T-helper 9 cell (primary cell): Measurements from ENCODE around the gene SESN3.
"Not testable (repeated sequence)": the region's sequence is repeated elsewhere in the genome, so short reads cannot be mapped to it uniquely, and the experiment has no call there.

Experiments used
- DNase-seq: peaks from one replicate; pipeline ENCODE4 v3.0.0-alpha.2; 2020

SESN3 gene

GRCh38 chr11:95150956-95151684 is 79.9 kb downstream of the SESN3 start:
- DNase-seq: peak; percentile 82

GRCh38 chr11:95149651-95150364 is 81.2 kb downstream of the SESN3 start:
- no peak for DNase-seq

DNA sequence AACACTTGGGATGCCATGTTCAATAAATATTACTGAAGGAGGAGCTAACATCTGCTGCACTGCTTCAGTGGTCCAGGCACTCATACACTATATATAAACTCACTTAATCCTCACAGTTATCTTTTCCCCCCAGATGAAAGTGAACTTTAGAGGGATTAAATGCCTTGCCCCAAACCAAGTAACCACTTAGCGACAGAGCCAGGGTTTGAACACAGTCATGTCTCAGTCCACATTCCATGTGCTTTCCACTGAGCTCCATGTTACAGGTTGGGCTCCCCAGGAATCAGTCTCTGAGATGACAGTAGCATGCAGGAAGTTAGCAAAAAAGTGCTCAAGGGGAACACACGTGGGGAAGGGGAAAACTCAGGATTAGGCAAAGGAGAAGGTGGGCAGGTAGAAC is 82.1 kb downstream of the SESN3 start:
- no peak for DNase-seq

DNA sequence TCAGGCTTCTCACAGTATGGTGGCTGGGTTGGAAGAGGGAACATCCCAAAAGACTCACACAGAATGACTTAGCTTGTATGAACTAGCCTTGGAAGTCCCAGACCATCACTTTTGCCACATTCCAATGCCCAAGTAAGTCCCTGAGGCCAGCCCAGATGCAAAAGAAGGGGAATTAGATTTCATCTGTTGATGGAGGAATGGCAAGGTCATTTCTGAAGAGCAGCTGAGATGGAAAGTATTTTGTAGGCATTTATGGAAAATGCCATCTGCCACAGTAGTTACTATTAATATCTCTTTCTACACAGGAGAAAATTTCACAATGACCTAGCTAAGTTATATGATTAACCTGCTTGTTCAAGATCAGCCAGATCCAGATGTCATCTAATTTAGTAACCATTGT is 82.6 kb downstream of the SESN3 start:
- no peak for DNase-seq

- DNase-seq: no peak
Observed at GRCh38 chr11:95147364-95147905, 83.6 kb downstream of the SESN3 start.

- no peak for DNase-seq
Observed at GRCh38 chr11:95145430-95146060, 85.5 kb downstream of the SESN3 start.

- no peak for DNase-seq
Observed at GRCh38 chr11:95144313-95145235, 86.4 kb downstream of the SESN3 start.

DNA sequence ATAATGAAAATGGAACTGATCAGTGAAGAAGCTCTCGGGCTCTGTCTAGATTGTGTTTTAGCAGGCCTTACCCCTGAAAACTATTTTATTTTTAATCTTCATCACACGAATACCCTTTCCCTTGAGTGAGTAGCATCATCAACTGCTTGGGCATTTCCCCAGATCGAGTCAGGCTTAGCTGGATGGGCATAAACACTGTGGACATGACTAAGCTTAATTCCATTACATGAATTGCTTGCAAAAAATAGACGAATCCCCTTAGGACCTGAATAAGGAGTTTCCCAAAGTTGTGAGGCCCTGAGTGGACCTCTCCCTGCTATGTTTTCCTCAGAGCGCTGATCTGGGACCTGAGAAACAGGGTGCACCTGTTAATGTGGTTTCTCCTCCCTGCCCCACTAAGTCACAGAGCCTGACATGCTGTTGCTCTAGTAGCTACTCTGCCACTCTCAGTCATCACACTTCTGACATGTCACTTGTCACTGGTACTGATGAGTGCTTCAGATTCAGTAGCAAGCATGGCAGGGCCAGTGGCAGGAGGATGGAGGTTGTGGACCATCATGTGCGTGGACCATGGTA is 87.8 kb downstream of the SESN3 start:
- no peak for DNase-seq

DNA sequence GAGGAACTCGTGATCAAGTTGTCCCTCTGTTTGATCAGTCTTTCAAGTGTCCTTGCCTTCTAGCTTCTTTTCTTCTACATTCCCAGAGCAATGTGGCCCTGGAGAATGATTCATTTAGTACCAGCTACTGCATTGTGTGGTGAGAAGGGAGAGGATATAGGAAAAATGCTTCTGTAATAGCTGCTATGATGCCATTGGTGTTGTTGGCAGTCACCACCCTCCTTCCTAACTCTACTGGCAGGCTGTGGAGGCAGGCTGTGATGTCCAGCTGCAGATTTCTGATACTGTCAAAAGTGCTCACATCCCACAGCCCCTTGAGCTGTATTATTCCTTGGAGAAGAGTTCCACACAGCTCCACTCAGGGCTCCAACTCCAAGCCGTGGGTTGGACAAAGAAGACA is 88.6 kb downstream of the SESN3 start:
- no peak for DNase-seq

GRCh38 chr11:95140397-95141033 is 90.5 kb downstream of the SESN3 start:
- DNase-seq: no peak

- no peak for DNase-seq
Observed at GRCh38 chr11:95138448-95138847, 92.6 kb downstream of the SESN3 start.

GRCh38 chr11:95137299-95137698 is 93.7 kb downstream of the SESN3 start:
- no peak for DNase-seq

DNA sequence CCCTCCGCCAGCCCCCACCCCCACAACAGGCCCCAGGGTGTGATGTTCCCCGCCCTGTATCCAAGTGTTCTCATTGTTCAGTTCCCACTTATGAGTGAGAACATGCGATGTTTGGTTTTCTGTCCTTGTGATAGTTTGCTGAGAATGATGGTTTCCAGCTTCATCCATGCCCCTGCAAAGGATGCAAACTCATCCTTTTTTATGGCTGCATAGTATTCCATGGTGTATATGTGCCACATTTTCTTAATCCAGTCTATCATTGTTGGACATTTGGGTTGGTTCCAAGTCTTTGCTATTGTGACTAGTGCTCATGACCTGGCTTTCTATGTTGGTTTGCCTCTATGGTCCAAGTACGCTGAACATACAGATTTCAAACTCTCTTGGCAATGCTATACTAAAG is 94.3 kb downstream of the SESN3 start:
- not testable (repeated sequence) for DNase-seq

DNA sequence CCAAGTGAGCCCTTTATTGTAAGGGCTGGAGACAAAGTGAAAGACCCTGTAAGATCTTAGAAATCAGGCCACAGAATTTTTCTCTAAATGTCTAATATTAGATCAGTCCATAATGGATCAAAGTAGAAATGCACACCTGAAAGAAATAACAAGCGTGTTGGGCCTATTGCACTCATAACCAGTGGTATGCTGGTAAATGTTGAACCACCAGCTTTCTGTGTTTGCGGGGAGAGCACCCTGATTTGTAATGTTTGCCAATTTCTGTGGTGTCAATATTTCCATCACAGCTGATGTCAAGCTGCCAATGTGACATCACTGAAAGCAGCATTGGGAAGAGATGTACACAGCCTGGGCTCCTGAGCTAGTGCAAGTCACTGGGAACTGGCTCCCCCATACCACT is 95.1 kb downstream of the SESN3 start:
- DNase-seq: no peak

GRCh38 chr11:95135155-95135554 is 95.8 kb downstream of the SESN3 start:
- DNase-seq: no peak

DNA sequence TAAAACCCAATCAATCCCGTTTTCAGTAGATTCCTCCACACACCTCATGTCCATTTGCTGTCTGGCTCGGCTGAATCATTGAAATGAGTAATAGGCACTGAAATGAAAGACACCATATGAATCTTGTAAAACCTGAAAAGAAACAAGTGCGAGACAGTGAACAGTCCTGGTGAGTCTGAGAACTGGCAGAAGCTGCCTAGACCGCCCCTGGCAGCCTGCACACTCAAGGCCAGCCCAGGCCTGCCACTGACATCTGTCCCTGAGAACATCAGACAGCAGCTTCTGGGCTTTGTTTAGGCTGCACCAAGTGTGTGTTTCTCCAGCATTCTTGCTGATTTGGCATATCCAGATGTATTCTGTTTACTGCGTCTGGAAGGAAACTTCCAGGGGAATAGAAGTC is 96.5 kb downstream of the SESN3 start:
- DNase-seq: no peak

DNA sequence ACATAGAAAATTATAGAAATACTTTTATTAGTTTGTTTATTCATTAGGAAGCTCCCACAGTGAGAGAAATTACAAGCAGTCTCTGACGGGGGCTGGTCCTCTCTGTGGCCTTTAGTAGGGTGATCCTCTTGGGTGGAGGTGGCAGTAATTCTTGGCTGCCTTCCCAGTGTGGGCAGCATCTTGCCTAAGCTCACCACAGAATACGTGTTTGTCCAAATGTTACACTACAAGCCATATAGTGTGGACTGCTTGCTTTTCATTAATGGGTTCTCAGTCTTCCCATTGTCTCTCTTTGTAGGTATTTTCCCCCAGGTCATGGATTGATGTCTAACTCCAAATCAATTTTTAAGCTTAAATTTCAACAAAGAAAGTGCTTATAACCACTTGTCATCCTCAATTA is 98.0 kb downstream of the SESN3 start:
- DNase-seq: no peak

GRCh38 chr11:95128602-95129001 is 102.4 kb downstream of the SESN3 start:
- no peak for DNase-seq

DNA sequence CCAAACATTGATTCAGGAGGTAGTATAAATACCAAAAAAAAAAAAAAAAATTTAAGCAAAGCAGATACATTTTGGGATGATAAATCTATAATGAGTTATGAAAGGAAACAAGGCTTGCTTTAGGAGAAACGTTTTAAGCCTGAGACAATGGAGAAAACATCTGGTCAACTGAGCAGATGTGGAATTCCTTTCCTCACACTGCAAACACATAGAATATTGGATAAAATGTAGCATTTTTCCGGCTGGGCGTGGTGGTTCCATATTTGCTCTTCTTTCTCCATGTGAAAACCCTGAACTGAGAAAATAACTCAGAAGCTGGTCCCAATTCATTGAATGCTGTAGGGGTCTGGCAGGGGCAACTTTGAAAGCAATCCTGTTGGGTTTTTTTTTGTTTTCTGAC is 107.4 kb downstream of the SESN3 start:
- DNase-seq: no peak

DNA sequence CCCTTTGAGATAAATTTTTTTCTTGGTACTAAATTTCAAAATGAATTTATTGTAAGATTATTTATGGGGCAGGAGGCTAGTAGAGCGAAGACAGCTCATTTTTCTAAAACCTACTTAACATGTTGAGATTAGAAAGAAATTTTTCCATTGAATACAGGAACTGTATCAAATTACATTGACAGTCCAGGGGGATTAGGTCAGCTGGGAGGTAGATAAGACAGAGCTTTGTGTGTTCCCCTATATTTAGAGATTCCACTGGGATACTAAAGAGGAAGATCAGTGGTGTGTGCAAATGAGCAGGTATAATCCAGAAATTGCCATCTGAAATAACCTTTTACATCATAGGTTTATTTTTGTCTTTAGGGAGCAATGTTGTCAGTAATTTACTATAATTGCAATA is 109.3 kb downstream of the SESN3 start:
- DNase-seq: no peak

- DNase-seq: no peak
Observed at GRCh38 chr11:95119361-95120060, 111.5 kb downstream of the SESN3 start.
